HG03520 (cell line): Measurements from ENCODE around the gene CFAP69.
"Not testable (repeated sequence)": the region's sequence is repeated elsewhere in the genome, so short reads cannot be mapped to it uniquely, and the experiment has no call there.

Experiments
- ATAC-seq: cut with Tn5 transposase; IDR thresholded peaks from one replicate; pipeline ENCODE4 v1.9.1; 2021; ENCODE audit warnings: mild to moderate bottlenecking, moderate library complexity; ENCODE audit not compliant: unreplicated experiment

The CFAP69 gene

DNA sequence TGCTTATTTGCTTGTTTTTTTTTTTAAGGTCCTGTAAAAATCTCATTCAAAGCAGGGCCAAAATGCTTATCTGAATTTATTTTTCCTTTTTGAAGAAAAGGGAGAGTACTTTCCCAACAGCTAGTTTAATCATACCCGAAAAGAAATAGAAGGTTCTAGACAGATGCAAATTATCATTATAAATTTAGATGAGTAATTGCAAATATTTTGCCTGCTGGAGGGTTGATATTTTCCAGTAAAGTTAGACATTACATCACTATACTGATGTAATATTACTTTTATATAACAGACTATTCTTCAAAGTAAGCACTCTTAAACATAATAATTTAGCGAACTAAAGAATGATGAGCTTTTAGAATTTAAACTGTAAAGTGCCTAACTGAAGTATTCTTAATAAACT, 14.1 kb upstream of the CFAP69 start:
- no peak for ATAC-seq

DNA sequence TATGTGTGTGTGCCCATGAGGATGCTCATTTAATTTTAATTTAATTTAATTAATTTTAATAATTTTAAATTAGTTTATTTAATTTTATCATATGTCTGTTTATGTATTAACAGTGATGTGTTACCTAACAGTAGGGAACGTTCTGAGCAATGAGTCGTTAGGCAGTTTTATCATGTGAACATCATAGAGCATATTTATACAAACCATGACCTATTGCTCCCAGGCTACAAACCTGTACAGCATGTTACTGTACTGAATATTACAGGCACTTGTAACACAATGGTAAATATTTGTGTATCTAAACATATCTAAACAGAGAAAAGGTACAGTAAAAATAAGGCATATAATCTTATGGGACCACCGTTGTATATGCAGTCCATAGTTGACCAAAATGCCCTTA, 13.7 kb upstream of the CFAP69 start:
- no peak for ATAC-seq

DNA sequence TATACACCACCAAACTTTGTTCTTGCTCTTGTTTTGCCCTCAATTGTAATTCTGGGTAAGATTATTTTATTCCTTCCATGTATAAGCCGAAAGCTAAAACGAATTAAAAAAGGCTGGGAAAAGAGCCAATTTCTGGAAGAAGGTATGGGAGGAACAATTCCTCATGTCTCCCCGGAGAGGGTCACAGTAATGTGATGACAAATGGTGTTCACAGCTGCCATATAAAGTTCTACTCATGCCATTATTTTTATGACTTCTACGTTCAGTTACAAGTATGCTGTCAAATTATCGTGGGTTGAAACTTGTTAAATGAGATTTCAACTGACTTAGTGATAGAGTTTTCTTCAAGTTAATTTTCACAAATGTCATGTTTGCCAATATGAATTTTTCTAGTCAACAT, 12.5 kb upstream of the CFAP69 start:
- ATAC-seq = no peak

DNA sequence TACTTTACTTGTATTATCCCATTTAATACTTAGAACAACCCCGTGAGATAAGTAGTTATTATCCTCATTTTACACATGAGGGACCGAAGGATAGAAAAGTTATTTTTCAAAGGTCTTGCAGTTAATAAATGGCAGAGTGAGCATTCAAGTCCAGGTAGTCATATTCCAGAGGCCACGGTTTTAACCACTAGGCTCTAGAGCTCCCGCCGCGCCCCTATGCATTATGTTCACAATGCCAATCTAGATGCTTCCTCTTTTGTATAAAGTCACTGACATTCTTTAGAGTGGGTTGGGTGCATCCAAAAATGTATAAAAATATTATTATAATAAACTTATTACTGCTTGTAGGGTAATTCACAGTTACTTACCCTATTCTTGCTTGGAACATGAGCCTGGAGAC, 11.4 kb upstream of the CFAP69 start:
- ATAC-seq = no peak

DNA sequence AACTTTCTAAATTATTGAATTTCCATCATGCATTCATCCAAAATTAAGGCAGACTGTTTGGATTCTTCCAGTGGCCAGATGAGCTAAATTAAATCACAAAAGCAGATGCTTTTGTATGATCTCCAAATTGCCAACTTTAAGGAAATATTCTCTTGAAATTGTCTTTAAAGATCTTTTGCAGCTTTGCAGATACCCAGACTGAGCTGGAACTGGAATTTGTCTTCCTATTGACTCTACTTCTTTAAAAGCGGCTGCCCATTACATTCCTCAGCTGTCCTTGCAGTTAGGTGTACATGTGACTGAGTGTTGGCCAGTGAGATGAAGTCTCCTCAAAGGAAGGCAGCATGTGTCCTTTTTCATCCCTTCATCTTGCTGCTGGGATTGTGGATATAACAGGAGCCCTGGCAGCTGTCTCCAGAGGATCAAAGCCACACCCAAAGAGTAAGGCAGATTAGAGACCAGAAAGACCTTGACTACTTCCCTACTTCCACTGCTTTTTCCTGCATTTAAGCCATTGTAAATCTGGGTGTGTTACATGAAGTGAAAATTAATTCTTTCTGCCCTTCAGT, 8.2 kb upstream of the CFAP69 start:
- no peak for ATAC-seq

DNA sequence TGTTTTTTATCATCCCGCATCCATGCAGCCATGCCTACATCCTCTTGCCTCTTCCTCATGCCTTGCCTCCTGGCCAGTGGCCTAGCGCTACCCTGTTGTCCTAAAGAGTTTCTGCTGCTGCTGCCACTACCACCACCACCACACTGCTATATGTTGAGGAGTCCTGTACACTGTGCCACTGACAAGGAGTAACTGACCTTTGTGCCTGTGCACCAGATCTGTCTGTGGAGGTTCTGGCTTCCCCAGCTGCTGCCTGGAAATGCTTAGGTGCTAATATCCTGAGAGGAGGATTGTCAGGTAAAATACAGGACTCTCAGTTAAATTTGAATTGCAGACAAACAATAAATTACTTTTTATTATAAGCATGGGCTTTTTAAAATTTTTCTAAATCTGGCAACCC, 7.0 kb upstream of the CFAP69 start:
- no peak for ATAC-seq

DNA sequence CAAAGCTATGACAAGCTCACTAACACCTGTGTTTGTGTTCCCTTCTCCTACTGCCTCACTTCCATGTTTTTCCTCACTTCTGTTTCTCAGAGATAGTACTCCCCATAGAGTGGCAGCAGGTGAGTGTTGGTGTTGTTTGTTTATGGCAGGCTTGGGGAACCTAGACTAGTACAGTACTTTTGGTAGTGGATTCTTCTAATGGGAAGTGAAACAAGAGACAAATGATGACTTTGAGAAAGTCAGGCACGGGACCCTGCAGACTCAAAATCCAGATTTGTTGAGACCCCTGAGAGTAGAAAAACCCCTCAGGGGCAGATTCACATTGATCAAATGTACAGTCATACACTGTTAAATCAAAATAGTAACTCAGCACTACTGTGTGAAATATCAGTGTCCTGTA, 6.4 kb upstream of the CFAP69 start:
- ATAC-seq = no peak

DNA sequence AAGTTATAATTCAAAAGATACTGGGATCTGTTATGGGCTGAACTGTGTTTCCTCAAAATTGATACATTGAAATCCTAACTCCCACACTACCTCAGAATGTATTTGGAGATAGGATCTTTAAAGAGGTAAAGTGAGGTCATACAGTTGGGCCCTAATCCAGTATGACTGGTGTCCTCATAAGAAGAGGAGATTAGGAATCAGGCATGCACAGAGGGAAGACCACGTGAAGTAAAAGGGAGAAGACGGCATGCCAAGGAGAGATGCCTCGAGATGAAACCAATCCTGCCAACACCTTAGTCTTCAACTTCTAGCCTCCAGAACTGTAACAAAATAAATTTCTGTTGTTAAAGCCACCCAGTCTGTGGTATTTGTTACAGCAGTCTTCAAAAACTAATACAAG, 5.9 kb upstream of the CFAP69 start:
- ATAC-seq = no peak

DNA sequence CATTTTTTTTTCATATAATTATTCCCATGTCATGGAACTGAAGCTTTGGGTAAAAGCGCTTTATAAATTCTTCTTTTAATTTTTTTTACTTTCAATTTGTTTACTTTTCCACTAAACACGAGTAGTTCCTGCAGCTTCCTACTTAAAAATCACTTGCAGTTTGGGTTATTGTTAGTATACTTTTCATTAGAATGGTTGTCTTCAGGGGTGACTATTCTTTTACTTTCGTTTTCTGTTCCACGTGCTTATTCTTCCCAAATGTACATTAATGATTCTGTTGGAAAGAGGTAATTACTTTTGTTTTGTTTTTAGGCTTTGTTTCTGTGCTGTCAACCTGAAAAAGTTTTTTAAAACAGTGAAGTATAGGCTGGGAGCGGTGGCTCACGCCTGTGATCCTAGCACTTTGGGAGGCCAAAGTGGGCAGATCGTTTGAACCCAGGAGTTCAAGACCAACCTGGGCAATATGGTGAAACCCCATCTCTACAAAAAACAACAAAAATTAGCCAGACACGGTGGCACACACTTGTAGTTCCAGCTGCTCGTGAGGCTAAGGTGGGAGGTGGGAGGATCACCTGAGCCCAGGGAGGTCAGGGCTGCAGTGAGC, 5.2 kb upstream of the CFAP69 start:
- no peak for ATAC-seq

DNA sequence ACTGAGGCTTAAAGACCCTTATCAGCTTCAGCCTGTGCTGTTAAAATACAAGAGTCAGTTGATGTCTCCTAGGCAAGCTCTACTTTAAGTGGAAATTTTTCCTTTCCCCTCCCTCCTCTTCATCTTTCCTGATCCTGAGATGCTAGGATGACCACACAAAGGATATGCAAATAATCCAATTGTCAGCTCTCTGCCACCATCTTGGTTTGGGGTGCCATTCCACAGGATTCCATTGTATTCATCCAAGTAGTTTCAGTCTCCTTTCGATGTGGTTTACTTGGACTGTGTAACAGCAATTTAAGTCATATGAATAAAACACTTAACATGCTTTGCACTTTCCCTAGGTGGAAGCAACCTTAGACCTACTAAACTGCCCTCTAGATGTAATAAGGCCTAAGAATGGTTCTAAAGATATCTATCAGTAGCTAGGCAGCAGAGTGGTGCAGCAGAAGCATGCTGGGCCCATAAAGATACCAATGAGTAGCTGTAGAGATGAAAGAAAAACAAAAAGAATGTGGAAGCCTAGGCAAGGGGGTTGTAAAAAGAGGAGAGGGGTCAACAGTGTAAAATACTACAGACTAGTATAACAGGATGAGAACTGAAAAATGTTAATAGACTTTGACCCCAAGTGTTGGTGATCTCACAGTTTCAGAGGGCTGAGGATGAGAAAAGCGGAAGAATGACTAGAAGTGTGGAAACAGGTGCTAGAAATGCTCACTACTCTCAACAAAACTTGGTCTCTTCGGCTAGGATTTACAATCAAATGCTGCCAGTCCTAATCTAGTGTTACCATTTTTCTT, 2.4 kb upstream of the CFAP69 start:
- ATAC-seq = peak; percentile 53

DNA sequence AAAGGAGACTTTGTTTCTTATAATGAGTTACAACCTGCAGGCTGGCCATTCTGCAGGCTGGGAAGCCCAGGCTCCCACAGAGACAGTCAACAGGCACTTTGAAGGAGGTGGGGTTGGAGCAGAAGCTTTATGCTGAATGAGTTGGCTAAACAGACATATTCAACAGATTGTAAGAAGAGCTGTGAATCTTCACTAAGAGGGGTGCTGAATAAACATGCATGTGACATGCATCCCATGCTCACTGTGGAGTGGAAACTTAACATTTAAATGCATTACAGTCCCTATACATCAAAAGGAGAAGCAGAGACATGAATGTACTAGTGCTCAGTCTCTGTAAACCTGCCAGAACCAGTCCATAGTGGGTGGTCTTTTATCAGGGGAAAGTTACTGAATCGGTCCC, 1.4 kb upstream of the CFAP69 start:
- ATAC-seq = no peak

DNA sequence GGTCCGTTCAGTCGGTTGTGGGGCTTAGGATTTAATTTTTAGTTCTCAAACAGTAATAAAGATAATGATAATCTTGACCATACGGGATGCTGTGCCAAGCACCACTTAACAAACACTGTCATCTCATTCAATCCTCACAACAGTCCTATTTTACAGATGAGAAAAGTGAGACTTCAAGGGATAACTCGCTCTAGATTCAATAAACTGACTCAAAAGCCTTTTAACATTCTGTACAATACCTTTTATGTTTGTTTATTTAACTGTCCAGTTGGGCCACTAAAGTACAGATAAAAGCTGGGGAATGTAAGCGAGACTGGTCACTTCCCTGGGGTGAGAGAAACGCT, 437 bp upstream of the CFAP69 start:
- peak; percentile 1 for ATAC-seq

DNA sequence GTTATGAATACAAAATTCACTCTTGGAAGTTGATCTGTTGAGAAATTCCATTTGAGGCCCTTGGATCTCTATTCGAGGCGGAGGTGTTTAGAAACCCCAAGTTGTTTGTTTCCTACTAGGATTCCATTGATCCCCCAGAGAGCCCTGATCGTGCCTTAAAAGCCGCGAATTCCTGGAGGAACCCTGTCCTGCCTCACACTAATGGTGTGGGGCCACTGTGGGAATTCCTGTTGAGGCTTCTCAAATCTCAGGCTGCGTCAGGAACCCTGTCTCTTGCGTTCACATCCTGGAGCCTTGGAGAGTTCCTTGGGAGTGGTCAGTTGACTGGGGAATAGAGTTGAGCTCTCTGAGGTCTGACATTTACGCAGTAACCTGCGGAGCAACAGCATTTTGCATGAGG, 1.2 kb downstream of the CFAP69 start:
- ATAC-seq = no peak

DNA sequence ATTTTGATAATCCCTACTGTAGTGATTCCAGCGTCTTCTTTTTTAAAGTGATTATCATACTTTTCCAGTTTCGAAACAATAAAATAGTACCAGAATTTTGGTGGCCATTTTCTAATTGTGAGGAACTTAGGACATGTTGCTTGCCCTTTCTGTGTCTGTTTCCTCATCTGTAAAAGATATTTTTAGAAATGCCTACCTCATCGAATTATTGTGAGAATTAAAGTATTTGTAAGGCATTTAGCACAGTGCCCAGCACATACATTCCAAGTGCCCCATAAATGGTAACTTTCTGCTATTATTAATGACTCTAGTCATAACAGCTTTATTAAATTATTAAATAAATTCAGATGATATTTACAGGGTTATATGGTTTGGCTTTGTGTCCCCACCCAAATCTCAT, 3.7 kb downstream of the CFAP69 start:
- no peak for ATAC-seq

DNA sequence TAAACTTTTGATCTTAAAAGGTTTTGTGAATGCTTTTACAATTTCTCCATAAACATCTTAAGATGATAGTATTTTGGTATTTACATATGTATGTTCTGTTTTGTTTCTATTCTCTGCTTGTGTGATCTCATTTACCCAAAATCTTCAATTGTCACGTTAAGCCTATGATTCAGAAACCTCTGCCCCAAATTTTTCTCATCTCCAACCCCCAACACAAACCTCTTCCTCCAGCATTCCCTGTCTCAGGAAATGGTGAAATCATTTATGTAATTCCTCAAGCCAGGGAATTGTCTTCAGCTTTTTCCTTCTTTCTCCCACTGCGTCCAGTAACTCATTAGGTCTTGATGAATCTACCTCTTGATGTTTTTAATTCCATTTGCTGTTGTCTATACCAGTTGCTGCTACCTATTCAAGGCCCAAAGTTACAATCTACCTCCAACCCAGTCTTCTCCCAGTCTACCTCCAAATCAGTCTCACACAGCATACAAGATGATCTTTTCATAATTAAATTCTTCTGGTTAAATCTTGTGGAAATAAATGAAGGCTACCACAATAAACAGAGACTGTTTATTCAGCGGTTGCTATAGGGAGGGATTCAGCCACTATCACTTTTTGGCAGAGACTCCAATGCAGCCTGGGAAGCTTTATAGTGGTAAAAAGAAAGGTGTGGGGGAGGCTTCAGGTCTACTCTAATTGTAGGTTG, 5.8 kb downstream of the CFAP69 start:
- ATAC-seq = no peak

DNA sequence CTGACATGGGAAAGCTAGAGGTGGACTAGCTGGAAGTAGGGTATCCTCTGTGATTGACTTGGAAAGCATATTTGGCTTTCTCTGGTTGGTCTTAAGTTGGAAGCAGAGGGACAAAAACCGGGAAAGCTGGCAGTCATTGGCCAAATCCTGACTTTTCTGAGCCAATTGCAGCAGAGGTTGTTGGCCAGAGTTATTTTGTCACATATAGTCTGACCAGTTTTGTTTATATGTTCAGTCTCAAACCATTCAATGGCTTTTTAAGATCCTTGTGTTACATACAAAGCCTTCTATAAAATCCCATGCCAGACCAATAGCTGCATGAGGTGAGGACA, 6.3 kb downstream of the CFAP69 start:
- no peak for ATAC-seq

DNA sequence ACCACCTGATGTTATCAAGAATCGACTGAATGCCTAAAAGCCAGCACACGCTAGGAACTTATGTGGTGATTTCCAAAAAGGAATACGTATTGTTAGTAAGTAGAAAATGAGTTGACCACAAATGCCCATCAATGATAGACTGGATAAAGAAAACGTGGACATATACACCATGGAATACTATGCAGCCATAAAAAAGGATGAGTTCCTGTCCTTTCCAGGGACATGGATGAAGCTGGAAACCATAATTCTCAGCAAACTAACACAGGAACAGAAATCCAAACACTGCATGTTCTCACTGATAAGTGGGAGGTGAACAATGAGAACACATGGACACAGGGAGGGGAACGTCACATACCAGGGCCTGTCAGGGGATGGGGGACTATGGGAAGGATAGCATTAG, 11.0 kb downstream of the CFAP69 start:
- ATAC-seq = not testable (repeated sequence)

DNA sequence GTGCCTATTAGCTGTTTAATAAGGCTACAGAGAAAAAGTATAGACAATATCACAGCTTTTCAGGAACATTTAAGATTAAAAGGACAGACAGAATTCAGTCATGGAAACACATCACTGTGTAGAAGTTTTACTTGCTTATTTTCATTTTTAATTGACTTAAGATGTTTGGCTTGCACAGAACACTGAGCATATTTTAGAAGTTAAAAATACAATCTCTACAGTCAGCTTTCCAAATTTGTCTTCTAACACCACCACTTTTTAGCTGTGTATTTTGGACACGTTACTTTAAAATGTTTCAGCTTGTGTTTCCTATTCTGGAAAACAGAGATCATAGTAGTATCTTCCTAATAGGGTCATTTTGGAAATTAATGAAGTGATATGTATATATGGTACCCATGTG, 11.8 kb downstream of the CFAP69 start:
- no peak for ATAC-seq

DNA sequence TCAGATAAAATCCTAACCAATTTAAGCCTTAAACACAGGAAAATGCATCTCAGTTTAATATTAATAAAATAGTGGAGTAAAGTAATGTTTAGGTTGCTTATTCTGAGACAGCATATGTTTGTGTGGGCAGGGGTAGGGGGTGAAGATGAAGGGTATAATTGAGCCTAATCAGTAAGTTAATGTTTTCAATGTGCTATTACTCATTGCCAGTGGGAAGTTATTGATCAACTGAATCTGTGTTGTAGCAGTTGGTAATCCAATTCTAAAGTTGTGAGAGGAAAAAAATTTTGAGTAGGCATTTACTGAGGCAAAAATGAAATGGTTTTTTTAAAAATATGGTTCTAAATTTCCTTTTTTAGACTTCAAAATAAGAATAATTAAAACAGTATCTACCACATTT, 16.5 kb downstream of the CFAP69 start:
- ATAC-seq = no peak

DNA sequence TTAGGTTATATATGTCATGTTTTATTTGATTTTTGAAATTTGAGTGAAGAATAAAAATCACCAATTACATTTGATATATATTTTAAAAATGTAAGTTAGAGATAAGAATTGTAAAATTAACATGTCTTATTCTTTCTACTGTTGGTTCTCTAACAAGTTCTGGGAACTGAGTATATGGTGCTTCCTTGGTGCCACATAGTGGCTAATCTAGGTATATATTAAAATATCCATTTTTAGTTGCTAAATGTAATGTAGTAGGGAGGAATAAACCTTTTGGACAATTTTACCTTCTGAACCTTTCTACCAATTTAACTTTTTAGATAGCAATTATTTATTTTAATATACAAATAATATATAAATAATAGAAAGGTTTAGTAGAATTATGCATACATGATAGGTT, 17.5 kb downstream of the CFAP69 start:
- ATAC-seq = peak; percentile 83

DNA sequence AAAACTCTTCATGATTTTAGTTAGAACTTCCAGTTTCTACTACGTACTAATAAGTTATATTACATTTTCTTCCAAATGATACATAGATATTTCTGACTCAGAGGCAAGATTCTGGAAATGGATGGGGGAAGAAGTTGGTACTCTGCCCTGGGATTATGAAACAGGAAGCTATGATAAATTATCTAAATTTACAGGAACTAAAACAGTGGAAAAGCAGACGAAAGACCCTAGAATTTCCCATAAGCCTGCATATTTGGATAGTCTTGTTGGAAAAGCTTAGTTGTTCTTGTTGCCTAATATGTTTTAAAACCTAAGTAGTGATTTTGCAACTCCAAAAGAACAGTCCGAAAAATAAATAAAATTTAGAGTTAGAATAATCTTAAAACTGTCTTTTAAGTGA, 21.8 kb downstream of the CFAP69 start:
- ATAC-seq = no peak

DNA sequence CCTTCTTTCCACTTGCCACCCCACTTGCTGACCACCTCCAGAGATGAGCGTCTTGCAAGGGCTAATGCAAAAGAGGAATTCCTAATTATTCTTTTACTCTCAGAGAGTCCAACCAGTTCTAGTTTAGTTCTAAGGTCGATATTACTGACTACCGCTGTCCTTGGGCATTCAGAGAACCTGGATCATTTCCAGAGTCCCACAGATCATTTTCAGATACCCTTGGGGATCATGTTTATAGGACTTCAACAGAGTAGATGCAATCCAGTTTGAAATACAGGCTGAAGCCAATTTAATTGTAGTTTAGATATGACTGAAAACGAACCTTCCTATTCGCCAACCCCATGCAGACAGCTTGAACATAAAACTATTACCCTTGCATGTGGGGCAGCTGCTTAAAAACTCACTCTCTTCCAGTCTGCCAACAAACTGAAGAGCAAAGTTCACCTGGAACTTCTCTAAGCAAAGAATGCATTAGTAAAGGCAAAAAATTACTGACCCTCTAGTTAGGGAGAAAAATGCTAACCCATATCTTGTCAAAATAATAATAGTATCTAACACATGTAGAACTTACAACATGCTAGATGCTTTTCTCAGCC, 22.4 kb downstream of the CFAP69 start:
- ATAC-seq = no peak
